Upper lobe of left lung (tissue), 4 donors: Measurements from ENCODE around the gene AKAP11.

ENCODE experiments used
- CTCF ChIP-seq, 6 experiments: fragments of 450-650 bp in 4 of 6; fragments of 200-600 bp in 2 of 6; sonication (generic) in 2 of 6; IDR thresholded peaks; one replicate each; pipeline ENCODE4 v1.5.1; 2016 to 2019; ENCODE audit warnings: antibody characterized with exemption in 6 of 6
- POLR2A ChIP-seq, 4 donors: fragments of 450-650 bp; IDR thresholded peaks; one replicate each; pipeline ENCODE4 v1.5.1; 2016 to 2017; ENCODE audit warnings: antibody characterized with exemption in 4 of 4, mild to moderate bottlenecking in 2 of 4
- POLR2AphosphoS5 ChIP-seq, 2 donors: sonication (generic); formaldehyde crosslinking; IDR thresholded peaks; one replicate each; pipeline ENCODE4 v1.5.1; 2017; ENCODE audit warnings: antibody characterized with exemption in 2 of 2

- TF ChIP-seq POLR2A (IDR thresholded peaks at IDR 0.05), result no peak
- TF ChIP-seq CTCF (IDR thresholded peaks at IDR 0.05), result no peak
- TF ChIP-seq POLR2AphosphoS5 (IDR thresholded peaks at IDR 0.05), result no peak
Observed at GRCh38 chr13:42277618-42278276, 5.8 kb downstream of the AKAP11 start.
